DLD1 (cell line): ENCODE data around the gene INPP1.
"Not testable (repeated sequence)": the region's sequence is repeated elsewhere in the genome, so short reads cannot be mapped to it uniquely, and the experiment has no call there.

Experiments
- in situ Hi-C: cut with HindIII; loops from 2 replicates; pipeline ENCODE4 v1.10.0; 2017; ENCODE audit warnings: low sequenced_read_pairs

The INPP1 gene, protein sequence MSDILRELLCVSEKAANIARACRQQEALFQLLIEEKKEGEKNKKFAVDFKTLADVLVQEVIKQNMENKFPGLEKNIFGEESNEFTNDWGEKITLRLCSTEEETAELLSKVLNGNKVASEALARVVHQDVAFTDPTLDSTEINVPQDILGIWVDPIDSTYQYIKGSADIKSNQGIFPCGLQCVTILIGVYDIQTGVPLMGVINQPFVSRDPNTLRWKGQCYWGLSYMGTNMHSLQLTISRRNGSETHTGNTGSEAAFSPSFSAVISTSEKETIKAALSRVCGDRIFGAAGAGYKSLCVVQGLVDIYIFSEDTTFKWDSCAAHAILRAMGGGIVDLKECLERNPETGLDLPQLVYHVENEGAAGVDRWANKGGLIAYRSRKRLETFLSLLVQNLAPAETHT

GRCh38 chr2:190343536-190344275 lies at the start of gene INPP1:
Gene INPP1 (plus strand): TSS chr2:190343589. CDS start chr2:190360103, 16,514 bp downstream.
- in situ Hi-C loops, result no loop called here

DNA sequence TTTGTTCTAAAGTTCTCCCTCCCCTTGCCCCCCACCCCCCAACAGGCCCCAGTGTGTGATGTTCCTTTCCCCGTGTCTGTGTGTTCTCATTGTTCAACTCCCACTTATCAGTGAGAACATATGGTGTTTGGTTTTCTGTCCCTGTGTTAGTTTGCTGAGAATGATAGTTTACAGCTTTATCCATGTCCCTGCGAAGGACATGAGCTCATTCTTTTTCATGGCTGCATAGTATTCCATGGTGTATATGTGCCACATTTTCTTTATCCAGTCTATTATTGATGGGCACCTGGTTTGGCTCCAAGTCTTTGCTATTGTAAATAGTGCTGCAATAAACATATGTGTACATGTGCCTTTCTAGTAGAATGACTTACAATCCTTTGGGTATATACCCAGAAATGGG lies 45.5 kb upstream of the INPP1 start:
- in situ Hi-C loops, result not testable (repeated sequence)

DNA sequence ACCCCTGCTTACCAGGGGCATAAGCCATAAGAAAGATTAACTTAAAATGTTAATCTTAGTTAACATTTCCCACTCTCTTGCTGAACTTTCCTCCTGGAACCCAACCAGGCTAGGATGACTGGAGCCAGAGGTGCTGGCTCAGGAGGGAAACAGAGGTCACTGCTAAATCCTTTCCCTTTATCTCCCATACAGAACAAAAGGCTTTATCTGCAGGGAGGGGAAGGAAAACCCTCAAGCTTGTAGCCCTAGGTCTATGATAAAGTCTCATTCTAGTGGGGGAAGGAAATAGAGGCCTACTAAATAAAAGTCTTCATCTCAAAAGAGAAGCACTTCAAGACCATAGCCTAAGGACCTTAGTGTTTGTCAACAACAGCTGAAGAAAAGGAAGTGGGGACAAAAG lies 42.4 kb upstream of the INPP1 start:
- in situ Hi-C loops, result no loop called here

DNA sequence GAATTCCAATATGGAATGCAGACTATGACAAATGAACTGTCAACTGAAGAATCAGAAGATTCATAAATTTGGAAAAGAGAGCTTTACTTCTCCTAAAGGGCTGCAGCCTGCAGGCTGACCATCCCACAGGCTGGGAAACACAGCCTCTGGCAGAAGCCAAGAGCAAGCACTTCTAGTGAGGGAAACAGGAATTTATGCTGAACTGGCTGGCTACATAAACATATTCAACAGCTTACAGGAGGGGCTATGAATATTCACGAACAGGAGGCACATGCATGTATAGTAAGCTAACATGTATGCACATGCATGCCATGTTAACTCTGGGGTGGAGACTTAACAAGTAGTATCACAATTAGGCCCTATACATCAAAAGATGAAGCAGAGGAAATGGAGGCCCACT lies 41.3 kb upstream of the INPP1 start:
- in situ Hi-C loops, result no loop called here

- in situ Hi-C loops, result no loop called here
Observed at GRCh38 chr2:190303647-190304046, 39.7 kb upstream of the INPP1 start.

DNA sequence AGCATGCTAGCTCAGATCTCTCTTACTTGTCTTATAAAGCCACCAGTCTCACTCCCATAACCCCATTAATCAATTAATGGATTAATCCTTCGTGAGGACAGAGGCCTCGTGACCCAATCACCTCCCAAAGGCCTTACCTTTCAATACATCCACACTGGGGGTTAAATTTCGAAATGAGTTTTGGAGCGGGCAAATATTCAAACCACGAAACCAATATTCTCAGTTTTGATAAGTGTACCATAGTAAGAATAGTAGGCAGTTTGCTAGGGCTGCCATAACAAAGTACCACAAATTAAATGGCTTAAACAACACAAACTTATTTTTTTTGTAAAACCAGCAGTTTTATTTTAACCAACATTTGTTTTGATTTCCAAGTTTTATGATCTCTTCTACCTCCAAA lies 39.0 kb upstream of the INPP1 start:
- in situ Hi-C loops, result no loop called here

GRCh38 chr2:190308031-190308430 lies 35.4 kb upstream of the INPP1 start:
- in situ Hi-C loops, result no loop called here

DNA sequence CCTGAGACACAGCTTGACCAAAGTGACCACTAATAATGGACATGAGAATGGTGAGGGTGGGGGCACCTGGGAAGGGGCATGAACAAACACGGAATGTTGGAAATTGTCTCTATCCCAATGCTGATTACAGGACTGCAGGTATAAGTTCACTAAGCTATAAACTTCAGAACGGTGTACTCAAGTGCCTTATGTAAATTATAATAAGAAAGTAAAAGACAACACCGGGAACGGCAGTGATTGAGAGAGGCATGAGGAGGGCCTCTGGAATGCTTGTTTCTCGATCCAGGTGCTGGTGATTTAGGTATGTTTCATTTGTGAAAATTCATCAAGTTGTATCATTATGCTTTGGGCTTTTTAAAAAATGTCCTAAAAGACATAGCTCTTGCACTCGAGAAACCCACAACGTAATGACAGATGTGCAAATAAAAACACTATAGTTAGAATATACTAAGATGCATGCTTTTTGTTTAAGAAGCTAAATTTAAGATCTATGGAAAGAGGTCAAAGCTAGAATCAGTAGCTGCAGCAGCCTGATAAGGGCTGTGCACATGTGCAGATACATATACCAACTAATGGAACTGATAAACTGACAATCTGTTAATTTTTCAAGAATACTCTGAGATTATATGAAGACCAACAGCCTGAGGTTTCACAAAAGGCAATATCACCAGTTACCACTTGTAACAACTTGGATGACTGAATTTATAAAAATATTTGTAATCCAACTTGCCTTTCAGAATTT lies 31.3 kb upstream of the INPP1 start:
- in situ Hi-C loops, result no loop called here

DNA sequence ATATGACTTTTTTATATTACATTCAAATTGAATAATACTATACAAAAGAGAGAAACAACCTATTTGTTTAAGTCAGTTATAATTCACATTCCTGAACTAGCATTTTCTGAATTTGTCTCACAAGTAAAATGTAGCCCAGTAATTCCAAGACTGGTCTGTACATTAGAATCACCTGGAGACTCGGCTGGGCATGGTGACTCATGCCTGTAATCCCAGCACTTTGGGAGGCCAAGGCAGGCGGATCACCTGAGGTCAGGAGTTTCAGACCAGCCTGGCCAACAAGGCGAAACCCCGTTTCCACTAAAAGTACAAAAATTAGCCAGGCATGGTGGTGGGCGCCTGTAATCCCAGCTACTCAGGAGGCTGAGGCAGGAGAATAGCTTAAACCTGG lies 30.8 kb upstream of the INPP1 start:
- in situ Hi-C loops, result not testable (repeated sequence)

DNA sequence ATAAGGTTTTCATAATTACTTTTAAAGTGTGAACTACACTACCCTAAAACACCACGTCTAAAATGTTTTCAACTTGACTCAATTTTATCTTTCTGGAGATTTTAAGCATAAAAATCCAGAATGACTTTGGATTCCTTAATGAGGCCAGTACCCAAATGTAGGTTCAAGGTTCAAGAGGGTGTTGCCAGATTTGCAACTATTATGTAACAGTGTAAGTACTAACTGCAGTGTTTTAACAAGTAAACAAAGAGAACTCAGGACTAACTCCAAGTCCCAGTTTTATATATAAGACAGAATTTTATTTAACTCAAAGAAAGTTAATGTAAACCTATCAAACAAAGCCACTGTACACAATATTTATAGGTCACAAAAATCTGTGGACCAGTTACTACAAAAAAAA lies 29.5 kb upstream of the INPP1 start:
- in situ Hi-C loops, result no loop called here

DNA sequence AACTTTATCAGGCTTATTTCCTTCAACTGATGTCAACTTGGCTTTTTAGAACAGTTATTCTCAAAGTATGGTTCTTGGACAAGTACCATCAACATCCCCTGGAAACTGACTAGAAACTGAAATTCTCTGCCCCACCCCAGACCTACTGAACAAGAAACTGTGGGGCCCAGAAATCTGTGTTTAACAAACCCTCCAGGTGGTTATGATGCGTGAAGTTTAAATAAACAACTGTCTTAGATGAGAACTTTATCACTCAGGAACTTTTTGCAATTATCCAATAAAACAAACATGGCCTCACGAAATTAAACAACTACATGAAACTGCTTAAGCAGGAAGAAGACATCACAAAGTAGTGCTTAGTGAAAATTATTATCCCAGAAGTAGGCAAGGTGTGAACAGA lies 28.1 kb upstream of the INPP1 start:
- in situ Hi-C loops, result no loop called here

- in situ Hi-C loops, result no loop called here
Observed at GRCh38 chr2:190318514-190318913, 24.9 kb upstream of the INPP1 start.

GRCh38 chr2:190318931-190319554 lies 24.3 kb upstream of the INPP1 start:
- in situ Hi-C loops, result no loop called here

GRCh38 chr2:190319555-190320498 lies 23.6 kb upstream of the INPP1 start, which contains the start of gene HIBCH:
Gene HIBCH (minus strand): TSS chr2:190319826. CDS start chr2:190319750, 76 bp downstream.
- in situ Hi-C loops, result no loop called here

DNA sequence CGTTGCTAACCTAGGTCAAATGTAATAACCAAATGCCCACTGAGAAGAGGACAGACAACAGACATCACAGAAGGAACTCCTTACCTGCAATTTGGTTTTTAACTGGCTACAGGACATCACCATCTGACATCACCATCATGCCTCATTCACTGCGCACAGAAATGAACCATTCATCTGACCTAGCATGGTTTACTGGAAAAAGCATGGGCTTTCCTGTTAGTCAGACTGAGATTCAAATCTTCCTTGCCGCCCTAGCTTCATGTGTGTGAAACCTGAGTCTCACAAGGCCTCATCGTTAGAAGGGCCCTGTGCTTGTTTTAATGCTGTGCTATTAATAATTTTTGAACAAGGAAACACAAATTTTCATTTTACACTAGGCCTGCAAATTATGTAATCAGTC lies 22.7 kb upstream of the INPP1 start:
- in situ Hi-C loops, result no loop called here

DNA sequence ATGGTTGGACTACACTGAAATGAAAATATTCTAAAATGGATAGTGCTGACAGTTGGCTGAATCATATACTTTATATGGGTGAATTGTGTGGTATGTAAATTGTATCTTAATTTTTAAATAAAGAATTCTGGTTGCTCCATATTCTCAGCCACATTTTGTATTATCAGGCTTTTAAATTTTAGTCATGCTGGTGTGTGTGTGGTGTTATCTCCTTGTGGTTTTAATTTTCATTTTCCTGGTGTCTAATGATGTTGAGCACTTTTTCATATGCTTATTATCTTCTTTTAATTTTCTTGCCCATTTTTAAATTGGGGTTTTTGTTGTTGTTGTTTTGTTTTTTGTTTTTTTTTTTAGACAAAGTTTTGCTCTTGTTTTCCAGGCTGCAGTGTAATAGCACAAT lies 20.0 kb upstream of the INPP1 start:
- in situ Hi-C loops, result no loop called here

GRCh38 chr2:190325588-190325987 lies 17.8 kb upstream of the INPP1 start:
- in situ Hi-C loops, result no loop called here

DNA sequence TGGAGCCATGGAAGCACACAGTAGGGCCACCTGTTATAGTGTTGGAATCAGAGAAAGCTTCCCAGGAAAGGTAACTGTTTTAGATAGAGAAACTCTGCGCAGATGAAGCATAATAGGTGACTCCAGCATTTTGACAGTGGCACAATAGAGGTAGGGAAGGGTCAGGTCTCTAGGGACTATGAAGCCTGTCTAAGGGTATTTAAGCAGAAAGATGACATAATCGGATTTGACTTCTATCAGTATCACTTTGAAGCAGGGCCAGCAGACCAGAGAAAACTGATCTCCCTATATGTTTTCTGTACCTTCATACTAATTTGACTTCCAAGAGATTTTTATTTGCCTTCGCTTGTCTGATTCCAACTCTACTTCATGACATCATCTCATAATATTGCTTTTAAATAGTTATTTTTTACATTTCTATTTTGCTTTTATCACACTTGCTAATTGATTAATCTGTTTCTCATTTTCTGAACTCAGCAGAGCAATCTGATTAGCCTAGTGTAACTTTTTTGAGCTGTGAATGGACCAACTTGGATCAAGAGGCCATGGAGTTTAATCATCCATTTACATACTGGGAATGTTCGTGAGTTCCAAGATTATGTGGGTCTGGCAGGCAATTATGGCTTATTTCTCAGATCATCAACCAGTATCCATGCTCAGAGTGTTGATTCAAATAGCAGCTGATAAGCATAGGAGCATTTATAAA lies 15.4 kb upstream of the INPP1 start:
- in situ Hi-C loops, result no loop called here

GRCh38 chr2:190328573-190329147 lies 14.7 kb upstream of the INPP1 start:
- in situ Hi-C loops, result no loop called here
